ENCODE results near the gene CDH5. TPM values are rescaled to one million over a fixed set of nuclear protein-coding genes. Genes with fewer than 3 reads are reported as not detected.
A peak's percentile ranks its signal among the peaks of the same experiment; 100 is the strongest.

The CDH5 gene
- total and polyA plus RNA-seq, 7 donors, result 15.1 to 48.4 (median 22.2) TPM

GRCh38 chr16:66342294-66342900 is 24.1 kb upstream of the CDH5 start:
- Histone ChIP-seq H3K27me3 (ENCODE audit: insufficient read depth in 3 of 3, low read length in 2 of 3) (no peaks in the 10 kb centered on the region), H3K36me3 (ENCODE audit: insufficient read depth in 1 of 2, low read depth in 1 of 2) (no peaks in the 10 kb centered on the region), H3K4me3 (no peak overlapping the region), H3K27ac (no peak overlapping the region), H3K9me3 (no peaks in the 10 kb centered on the region), H3K4me1 (no peaks in the 10 kb centered on the region)
- TF ChIP-seq, protein P1, sequence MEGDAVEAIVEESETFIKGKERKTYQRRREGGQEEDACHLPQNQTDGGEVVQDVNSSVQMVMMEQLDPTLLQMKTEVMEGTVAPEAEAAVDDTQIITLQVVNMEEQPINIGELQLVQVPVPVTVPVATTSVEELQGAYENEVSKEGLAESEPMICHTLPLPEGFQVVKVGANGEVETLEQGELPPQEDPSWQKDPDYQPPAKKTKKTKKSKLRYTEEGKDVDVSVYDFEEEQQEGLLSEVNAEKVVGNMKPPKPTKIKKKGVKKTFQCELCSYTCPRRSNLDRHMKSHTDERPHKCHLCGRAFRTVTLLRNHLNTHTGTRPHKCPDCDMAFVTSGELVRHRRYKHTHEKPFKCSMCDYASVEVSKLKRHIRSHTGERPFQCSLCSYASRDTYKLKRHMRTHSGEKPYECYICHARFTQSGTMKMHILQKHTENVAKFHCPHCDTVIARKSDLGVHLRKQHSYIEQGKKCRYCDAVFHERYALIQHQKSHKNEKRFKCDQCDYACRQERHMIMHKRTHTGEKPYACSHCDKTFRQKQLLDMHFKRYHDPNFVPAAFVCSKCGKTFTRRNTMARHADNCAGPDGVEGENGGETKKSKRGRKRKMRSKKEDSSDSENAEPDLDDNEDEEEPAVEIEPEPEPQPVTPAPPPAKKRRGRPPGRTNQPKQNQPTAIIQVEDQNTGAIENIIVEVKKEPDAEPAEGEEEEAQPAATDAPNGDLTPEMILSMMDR (IDR thresholded peaks at IDR 0.05), result peak; percentile 39
- intact Hi-C loops (cut with DNase I), result no loop called here
- no peak for DNase-seq
- no peak for ATAC-seq
- 68 to 73% (median 70%) methylated on average over 9 of the region's 9 CpGs for WGBS, 3 donors

DNA sequence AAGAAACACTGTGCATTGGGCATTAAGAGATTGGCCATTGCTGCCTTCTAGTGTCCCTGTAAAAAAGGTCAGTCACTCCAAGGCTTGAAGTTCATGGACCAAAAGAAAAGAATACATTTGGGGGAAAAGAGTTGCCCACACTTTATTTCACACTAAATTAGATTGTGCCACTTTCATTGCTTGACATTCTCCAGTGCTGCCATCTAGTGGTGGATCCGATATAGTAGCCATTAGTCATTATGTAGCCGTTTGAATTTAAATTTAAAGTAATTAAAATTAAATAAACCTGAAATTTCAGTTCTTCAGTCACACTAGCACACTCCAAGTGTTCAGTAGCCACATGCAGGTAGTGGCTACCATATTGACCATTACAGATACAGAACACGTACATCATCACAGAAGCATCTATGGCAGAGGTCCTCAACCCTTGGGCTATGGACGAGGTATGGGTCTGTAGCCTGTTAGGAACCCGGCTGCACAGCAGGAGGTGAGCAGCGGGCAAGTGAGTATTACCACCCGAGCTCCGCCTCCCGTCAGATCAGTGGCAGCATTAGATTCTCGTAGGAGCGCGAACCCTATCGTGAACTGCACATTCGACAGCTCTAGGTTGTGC is 21.9 kb upstream of the CDH5 start:
- TF ChIP-seq, protein P1 (IDR thresholded peaks at IDR 0.05), result peak; percentile 69
- DNase-seq (no peak), ATAC-seq (no peak)
- no peaks in the 10 kb centered on the region for H3K36me3 ChIP-seq (ENCODE audit: insufficient read depth in 1 of 2, low read depth in 1 of 2)
- H3K4me1 ChIP-seq, result no peaks in the 10 kb centered on the region
- no peaks in the 10 kb centered on the region for H3K9me3 ChIP-seq
- 48 to 64% (median 51%) methylated on average over 14 of the region's 14 CpGs for WGBS, 3 donors
- H3K4me3 ChIP-seq, result no peak overlapping the region
- intact Hi-C loops (cut with DNase I), result no loop called here
- peaks cover 0 to 4% (median 0%) of the 10 kb centered on the region in 3 donors for H3K27me3 ChIP-seq (ENCODE audit: insufficient read depth in 3 of 3, low read length in 2 of 3)
- H3K27ac ChIP-seq, result no peak overlapping the region

DNA sequence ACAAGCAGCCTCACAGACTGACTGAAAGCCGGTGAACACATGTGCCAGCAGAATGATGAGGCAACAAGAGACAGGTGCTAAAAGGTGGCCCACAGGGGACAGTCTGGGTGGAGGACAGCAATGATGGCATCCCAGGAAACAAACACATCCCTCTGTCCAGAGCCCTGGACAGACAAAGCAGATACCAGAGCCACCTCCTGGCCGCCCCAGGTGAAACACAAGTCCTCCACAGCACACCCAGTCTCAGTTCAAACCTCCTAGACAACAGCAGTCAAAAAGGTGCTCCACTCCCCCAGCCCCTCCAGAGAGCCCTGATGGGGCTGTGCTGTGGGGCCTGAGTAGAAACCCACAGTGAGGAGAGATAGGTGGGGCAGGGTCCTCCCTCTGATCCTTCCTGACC is 20.3 kb upstream of the CDH5 start:
- no peak overlapping the region for H3K4me3 ChIP-seq
- no peak for DNase-seq
- H3K36me3 ChIP-seq (ENCODE audit: insufficient read depth in 1 of 2, low read depth in 1 of 2), result no peaks in the 10 kb centered on the region
- ATAC-seq, result no peak
- 92 to 95% (median 92%) methylated on average over 2 of the region's 2 CpGs for WGBS, 3 donors
- H3K9me3 ChIP-seq, result no peaks in the 10 kb centered on the region
- H3K27ac ChIP-seq, result no peak overlapping the region
- H3K27me3 ChIP-seq (ENCODE audit: insufficient read depth in 3 of 3, low read length in 2 of 3), result peaks cover 0 to 4% (median 0%) of the 10 kb centered on the region in 3 donors
- no peaks in the 10 kb centered on the region for H3K4me1 ChIP-seq
- intact Hi-C loops (cut with DNase I), result no loop called here
- TF ChIP-seq, protein P1 (IDR thresholded peaks at IDR 0.05), result no peak

- Histone ChIP-seq H3K4me3 (no peak overlapping the region), H3K9me3 (no peaks in the 10 kb centered on the region), H3K27me3 (ENCODE audit: insufficient read depth in 3 of 3, low read length in 2 of 3) (peaks cover 0 to 25% (median 0%) of the 10 kb centered on the region in 3 donors), H3K4me1 (no peaks in the 10 kb centered on the region), H3K36me3 (ENCODE audit: insufficient read depth in 1 of 2, low read depth in 1 of 2) (no peaks in the 10 kb centered on the region), H3K27ac (no peak overlapping the region)
- 79 to 97% (median 88%) methylated on average over 2 of the region's 2 CpGs for WGBS, 3 donors
- intact Hi-C loops (cut with DNase I), result no loop called here
- DNase-seq (no peak), ATAC-seq (no peak)
- TF ChIP-seq, protein P1 (IDR thresholded peaks at IDR 0.05), result no peak
Measured at GRCh38 chr16:66352304-66352703, 14.2 kb upstream of the CDH5 start.
